GM23248 (cell line): ENCODE results near the gene RBM10. TPM values are rescaled to one million over a fixed set of nuclear protein-coding genes. Genes with fewer than 3 reads are reported as not detected.

ENCODE experiments used
- DNase-seq: peaks from one replicate; pipeline ENCODE4 v3.0.0-alpha.2; 2015
- H2AFZ ChIP-seq: fragments of 200-600 bp; sonication (generic); 2 replicates; pipeline ENCODE4 v1.6.1; 2016; ENCODE audit warnings: antibody characterized with exemption
- H3F3A ChIP-seq: fragments of 200-600 bp; sonication (generic); 2 replicates; pipeline ENCODE4 v1.6.1; 2016; ENCODE audit warnings: mild to moderate bottlenecking, antibody characterized with exemption, mixed run types; ENCODE audit not compliant: insufficient read depth
- H3K27ac ChIP-seq: fragments of 200-600 bp; sonication (generic); 2 replicates; pipeline ENCODE4 v1.5.1; 2016; ENCODE audit warnings: mild to moderate bottlenecking
- H3K27me3 ChIP-seq: fragments of 200-600 bp; sonication (generic); replicated peaks from 2 replicates; pipeline ENCODE4 v1.6.1; 2016; ENCODE audit warnings: mild to moderate bottlenecking; ENCODE audit not compliant: insufficient read depth
- H3K36me3 ChIP-seq: fragments of 200-600 bp; sonication (generic); 2 replicates; pipeline ENCODE4 v1.6.1; 2016; ENCODE audit warnings: low read depth, mild to moderate bottlenecking
- H3K4me1 ChIP-seq: fragments of 200-600 bp; sonication (generic); 2 replicates; pipeline ENCODE4 v1.6.1; 2016; ENCODE audit warnings: mild to moderate bottlenecking; ENCODE audit not compliant: insufficient read depth
- H3K4me2 ChIP-seq: fragments of 200-600 bp; sonication (generic); one replicate; pipeline ENCODE4 v1.6.1; 2016; ENCODE audit warnings: mild to moderate bottlenecking; ENCODE audit not compliant: unreplicated experiment
- H3K4me3 ChIP-seq: fragments of 200-600 bp; sonication (generic); 2 replicates; pipeline ENCODE4 v1.5.1; 2016; ENCODE audit warnings: mild to moderate bottlenecking
- H3K79me2 ChIP-seq: fragments of 200-600 bp; sonication (generic); 2 replicates; pipeline ENCODE4 v1.6.1; 2016; ENCODE audit warnings: mild to moderate bottlenecking; ENCODE audit not compliant: insufficient read depth
- H3K9ac ChIP-seq: fragments of 200-600 bp; sonication (generic); 2 replicates; pipeline ENCODE4 v1.6.1; 2016; ENCODE audit warnings: mild to moderate bottlenecking
- H3K9me2 ChIP-seq: fragments of 200-600 bp; sonication (generic); 2 replicates; pipeline ENCODE4 v1.6.1; 2016; ENCODE audit warnings: mixed run types, mild to moderate bottlenecking, moderate library complexity; ENCODE audit not compliant: insufficient read depth
- H3K9me3 ChIP-seq: fragments of 200-600 bp; sonication (generic); one replicate; pipeline ENCODE4 v1.6.1; 2017; ENCODE audit warnings: low read depth
- H4K20me1 ChIP-seq: fragments of 200-600 bp; sonication (generic); 2 replicates; pipeline ENCODE4 v1.6.0; 2016; ENCODE audit not compliant: insufficient read depth
- EZH2 ChIP-seq: fragments of 200-600 bp; sonication (generic); IDR thresholded peaks from 2 replicates; pipeline ENCODE4 v1.6.1; 2018; ENCODE audit warnings: antibody characterized with exemption, mild to moderate bottlenecking; ENCODE audit not compliant: insufficient read depth, poor library complexity, severe bottlenecking
- EZH2phosphoT487 ChIP-seq: fragments of 200-600 bp; sonication (generic); IDR thresholded peaks from 2 replicates; pipeline ENCODE4 v1.6.1; 2018; ENCODE audit warnings: antibody characterized with exemption, moderate library complexity, mild to moderate bottlenecking, low read depth; ENCODE audit not compliant: insufficient read depth
- WGBS, 2 experiments: methylation state at CpG; one replicate each; pipeline ENCODE4 v1.1.6; 2015 to 2017; ENCODE audit warnings: low lambda C conversion rate in 2 of 2, low coverage in 1 of 2; ENCODE audit errors: missing lambda C conversion rate in 2 of 2; 5-methylcytosine and 5-hydroxymethylcytosine counted together
- in situ Hi-C: fragments of 300-500 bp; cut with MboI; formaldehyde crosslinking; loops from 2 replicates; pipeline ENCODE4 v1.15.0; 2020
- polyA plus RNA-seq: library from polyadenylated mRNA; unstranded; fragments of >200 nt; fragmentation: Nextera tagmentation; extraction: Ambion mirVana; gene quantifications from 2 replicates; pipeline ENCODE4 v1.2.1, GENCODE V29; 2016
- total RNA-seq: library from RNA; depleted of rRNA; stranded (reverse); fragments of >200 nt; shearing (Covaris generic); gene quantifications from 2 replicates; pipeline ENCODE4 v1.2.3, GENCODE V29; 2014

The RBM10 gene
- total and polyA plus RNA-seq, 2 experiments from 2014 or later = 30.6 to 40.1 TPM

GRCh38 chrX:47208108-47208507, 63.1 kb downstream of the RBM10 start:
- in situ Hi-C loops = loop anchor here (25.0 kb wide), 1 partner anchor 179 kb away; no protein-coding TSS in a partner anchor

GRCh38 chrX:47209508-47210238, 64.7 kb downstream of the RBM10 start:
- H3K4me2 ChIP-seq = no peak overlapping the region
- no peak overlapping the region for H2AFZ ChIP-seq
- H3K27me3 ChIP-seq = no peaks in the 10 kb centered on the region
- H3K9me2 ChIP-seq = no peaks in the 10 kb centered on the region
- no peak overlapping the region for H3K9ac ChIP-seq
- 83 to 85% methylated on average over 15 to 16 of the region's 16 CpGs for WGBS, 2 experiments
- H4K20me1 ChIP-seq = no peaks in the 10 kb centered on the region
- H3K4me1 ChIP-seq = no peaks in the 10 kb centered on the region
- no peak overlapping the region for H3K4me3 ChIP-seq
- peaks cover 26% of the 10 kb centered on the region for H3F3A ChIP-seq
- H3K27ac ChIP-seq = no peak overlapping the region
- no peaks in the 10 kb centered on the region for H3K9me3 ChIP-seq
- in situ Hi-C loops = loop anchor here (25.0 kb wide), 1 partner anchor 178 kb away; no protein-coding TSS in a partner anchor
- peaks cover 16% of the 10 kb centered on the region; the same call in 1 of the 2 replicates for H3K79me2 ChIP-seq
- peaks cover 19% of the 10 kb centered on the region; the same call in 1 of the 2 replicates for H3K36me3 ChIP-seq
- TF ChIP-seq EZH2 (no peak), EZH2phosphoT487 (no peak)
- DNase-seq = no peak

More at GRCh38 chrX:47208108-47208507, 63.1 kb downstream of the RBM10 start:
- Histone ChIP-seq H3K9me2 (no peaks in the 10 kb centered on the region), H3K9me3 (no peaks in the 10 kb centered on the region), H3K4me3 (no peak overlapping the region), H2AFZ (no peak overlapping the region), H3K79me2 (peaks cover 23% of the 10 kb centered on the region), H3K27ac (no peak overlapping the region), H3K36me3 (peaks cover 19% of the 10 kb centered on the region; the same call in 1 of the 2 replicates), H3K9ac (no peak overlapping the region), H4K20me1 (no peaks in the 10 kb centered on the region), H3K27me3 (no peaks in the 10 kb centered on the region), H3K4me1 (no peaks in the 10 kb centered on the region), H3F3A (peaks cover 15% of the 10 kb centered on the region), H3K4me2 (no peak overlapping the region)
- TF ChIP-seq EZH2phosphoT487 (no peak), EZH2 (no peak)
- DNase-seq = no peak
- 63 to 79% methylated on average over 5 to 12 of the region's 12 CpGs for WGBS, 2 experiments

- DNase-seq = no peak
- 88 to 91% methylated on average over 12 to 13 of the region's 15 CpGs for WGBS, 2 experiments
- in situ Hi-C loops = loop anchor here (25.0 kb wide), 1 partner anchor 176 kb away; no protein-coding TSS in a partner anchor
Observed at GRCh38 chrX:47210661-47211425, 65.8 kb downstream of the RBM10 start.

More at GRCh38 chrX:47210661-47211425, 65.8 kb downstream of the RBM10 start:
- Histone ChIP-seq H4K20me1 (no peaks in the 10 kb centered on the region), H3K4me3 (no peak overlapping the region), H3K27me3 (no peaks in the 10 kb centered on the region), H3K4me1 (no peaks in the 10 kb centered on the region), H3K9me2 (no peaks in the 10 kb centered on the region), H3K36me3 (peaks cover 19% of the 10 kb centered on the region; the same call in 1 of the 2 replicates), H3F3A (peaks cover 33% of the 10 kb centered on the region), H3K4me2 (no peak overlapping the region), H3K9ac (no peak overlapping the region), H2AFZ (no peak overlapping the region), H3K27ac (no peak overlapping the region), H3K79me2 (peaks cover 8% of the 10 kb centered on the region; the same call in 1 of the 2 replicates), H3K9me3 (no peaks in the 10 kb centered on the region)
- TF ChIP-seq EZH2 (no peak), EZH2phosphoT487 (no peak)
